ENCODE measurements around the gene CXorf66. TPM values are rescaled to one million over a fixed set of nuclear protein-coding genes. Genes with fewer than 3 reads are reported as not detected.
"Not testable (repeated sequence)": the region's sequence is repeated elsewhere in the genome, so short reads cannot be mapped to it uniquely, and the experiment has no call there.

The CXorf66 gene
- total RNA-seq = not detected in 2 replicates

DNA sequence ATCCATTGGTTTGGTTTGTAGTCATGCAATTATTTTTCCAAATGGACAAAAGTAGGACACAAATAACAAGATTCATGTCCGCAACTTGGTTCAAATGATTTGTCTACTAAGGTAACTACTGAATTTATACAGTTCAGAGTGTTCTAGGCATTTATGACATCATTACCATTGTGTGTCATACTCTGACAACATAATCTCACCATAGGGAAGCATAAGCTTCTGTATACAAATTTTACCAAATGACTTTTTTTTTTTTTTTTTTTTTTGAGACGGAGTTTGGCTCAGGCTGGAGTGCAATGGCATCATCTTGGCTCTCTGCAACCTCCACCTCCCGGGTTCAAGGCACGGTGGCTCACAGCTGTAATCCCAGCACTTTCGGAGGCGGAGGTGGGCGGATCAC is at the start of gene CXorf66:
Gene CXorf66, minus strand, starts transcription at position 101 of the 400 bp plus-strand sequence. Its CDS starts 25 bp downstream, at position 76.
- DNase-seq (ENCODE audit: extremely low read depth, low read depth, low spot score) = no peak

DNA sequence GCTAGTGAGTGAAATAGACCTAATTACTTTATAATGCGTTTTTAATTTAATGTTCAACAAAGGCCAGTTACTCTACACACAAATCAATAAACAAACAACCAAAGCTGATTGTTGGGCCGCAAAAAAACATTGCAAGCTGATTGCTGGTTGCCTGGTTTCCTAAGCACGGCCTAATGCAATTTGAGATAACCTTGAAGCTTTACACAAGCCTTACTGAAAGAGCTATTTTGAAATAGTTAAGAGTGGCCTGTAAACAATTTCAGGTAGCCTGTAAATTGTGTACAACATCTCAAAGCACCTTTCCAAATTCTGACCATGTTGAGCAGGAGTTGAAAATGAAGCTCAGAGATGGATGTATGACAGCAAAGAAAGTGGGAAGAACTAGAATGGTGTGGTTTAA is 17.5 kb upstream of the CXorf66 start:
- no peak for DNase-seq (ENCODE audit: extremely low read depth, low read depth, low spot score)

- DNase-seq (ENCODE audit: extremely low read depth, low read depth, low spot score) = no peak
These were observed 9.2 kb upstream of the CXorf66 start for GRCh38 chrX:139974471-139974870.

- no peak for DNase-seq (ENCODE audit: extremely low read depth, low read depth, low spot score)
These were observed 7.6 kb upstream of the CXorf66 start for GRCh38 chrX:139972629-139973624.

DNA sequence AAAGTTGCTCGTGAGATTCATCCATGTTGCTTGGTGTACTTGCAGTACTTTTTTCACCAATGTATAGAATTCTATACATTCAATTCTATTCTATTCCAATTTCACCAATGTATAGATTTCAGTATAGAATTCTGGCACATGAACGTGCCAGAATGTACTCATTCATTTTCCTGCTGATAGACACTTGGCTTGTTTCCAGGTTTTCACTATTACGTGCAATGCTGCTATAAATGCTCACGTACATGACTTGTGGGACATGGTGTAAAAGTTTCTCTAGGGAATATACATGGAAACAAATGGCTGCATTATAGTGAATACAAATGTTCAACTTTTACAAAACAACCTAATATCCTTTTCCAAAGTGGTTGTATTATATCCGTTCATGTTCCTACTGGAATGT is 6.8 kb upstream of the CXorf66 start:
- DNase-seq (ENCODE audit: extremely low read depth, low read depth, low spot score) = no peak

DNA sequence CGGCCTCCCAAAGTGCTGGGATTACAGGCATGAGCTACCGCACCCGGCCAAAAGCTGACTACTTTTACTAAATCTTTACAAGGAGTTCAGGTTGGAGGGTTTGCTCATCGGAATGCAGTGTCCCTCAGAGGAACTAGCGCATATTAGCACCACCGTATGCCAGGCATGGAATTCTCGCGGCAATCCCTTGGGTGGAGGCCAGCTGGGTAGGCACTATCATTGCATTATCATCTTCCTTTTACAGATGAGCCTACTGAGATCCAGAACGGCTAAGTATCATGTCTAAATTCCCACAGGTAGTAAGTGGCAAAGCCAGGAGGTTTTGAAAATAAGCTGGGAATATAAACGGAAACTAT is 6.1 kb upstream of the CXorf66 start:
- no peak for DNase-seq (ENCODE audit: extremely low read depth, low read depth, low spot score)

GRCh38 chrX:139969286-139969685 is 4.0 kb upstream of the CXorf66 start:
- DNase-seq (ENCODE audit: extremely low read depth, low read depth, low spot score) = no peak

- DNase-seq (ENCODE audit: extremely low read depth, low read depth, low spot score) = no peak
These were observed 2.4 kb upstream of the CXorf66 start for GRCh38 chrX:139967750-139968149.

DNA sequence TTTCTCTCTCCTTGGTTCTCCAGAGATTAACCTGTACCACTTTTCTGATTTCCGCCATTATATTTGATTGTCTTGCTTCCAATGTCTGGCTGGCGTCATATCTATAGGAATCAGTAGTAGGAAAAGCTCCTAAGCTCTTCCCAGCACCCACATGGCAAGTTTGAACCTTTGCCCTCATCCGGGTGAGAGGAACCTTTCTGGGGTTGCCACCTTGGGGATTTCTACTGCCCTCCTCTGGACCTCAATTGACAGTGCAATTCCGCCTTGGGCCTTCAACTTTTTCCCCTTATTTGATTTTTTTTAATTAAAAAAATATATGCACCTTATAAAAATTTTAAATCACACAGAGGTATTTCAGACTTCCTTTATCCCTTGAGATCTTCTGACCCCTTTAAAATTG is 2.0 kb upstream of the CXorf66 start:
- DNase-seq (ENCODE audit: extremely low read depth, low read depth, low spot score) = no peak

DNA sequence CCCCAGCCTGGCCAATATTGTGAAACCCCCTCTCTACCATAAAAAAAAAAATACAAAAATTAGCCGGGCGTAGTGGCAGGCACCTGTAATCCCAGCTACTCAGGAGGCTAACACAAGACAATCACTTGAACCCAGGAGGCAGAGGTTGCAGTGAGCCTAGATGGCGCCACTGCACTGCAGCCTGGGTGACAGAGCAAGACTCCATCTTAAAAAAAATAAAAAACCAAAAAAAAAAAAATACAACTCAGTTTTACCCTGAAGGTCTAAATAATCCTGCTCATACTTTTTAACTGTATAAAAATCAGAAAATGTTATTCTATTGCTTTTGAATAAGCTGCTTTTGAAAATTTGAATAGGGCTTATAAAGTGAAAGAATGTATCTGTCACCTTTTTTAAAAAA is 838 bp upstream of the CXorf66 start:
- not testable (repeated sequence) for DNase-seq (ENCODE audit: extremely low read depth, low read depth, low spot score)

- not testable (repeated sequence) for DNase-seq (ENCODE audit: extremely low read depth, low read depth, low spot score)
These were observed 4.2 kb downstream of the CXorf66 start for GRCh38 chrX:139961091-139961490.

GRCh38 chrX:139949703-139950102 is 15.6 kb downstream of the CXorf66 start:
- no peak for DNase-seq (ENCODE audit: extremely low read depth, low read depth, low spot score)

- no peak for DNase-seq (ENCODE audit: extremely low read depth, low read depth, low spot score)
These were observed 20.2 kb downstream of the CXorf66 start for GRCh38 chrX:139945075-139945474.

GRCh38 chrX:139936259-139936658 is 29.1 kb downstream of the CXorf66 start:
- DNase-seq (ENCODE audit: extremely low read depth, low read depth, low spot score) = no peak

GRCh38 chrX:139933904-139934303 is 31.4 kb downstream of the CXorf66 start:
- DNase-seq (ENCODE audit: extremely low read depth, low read depth, low spot score) = no peak

DNA sequence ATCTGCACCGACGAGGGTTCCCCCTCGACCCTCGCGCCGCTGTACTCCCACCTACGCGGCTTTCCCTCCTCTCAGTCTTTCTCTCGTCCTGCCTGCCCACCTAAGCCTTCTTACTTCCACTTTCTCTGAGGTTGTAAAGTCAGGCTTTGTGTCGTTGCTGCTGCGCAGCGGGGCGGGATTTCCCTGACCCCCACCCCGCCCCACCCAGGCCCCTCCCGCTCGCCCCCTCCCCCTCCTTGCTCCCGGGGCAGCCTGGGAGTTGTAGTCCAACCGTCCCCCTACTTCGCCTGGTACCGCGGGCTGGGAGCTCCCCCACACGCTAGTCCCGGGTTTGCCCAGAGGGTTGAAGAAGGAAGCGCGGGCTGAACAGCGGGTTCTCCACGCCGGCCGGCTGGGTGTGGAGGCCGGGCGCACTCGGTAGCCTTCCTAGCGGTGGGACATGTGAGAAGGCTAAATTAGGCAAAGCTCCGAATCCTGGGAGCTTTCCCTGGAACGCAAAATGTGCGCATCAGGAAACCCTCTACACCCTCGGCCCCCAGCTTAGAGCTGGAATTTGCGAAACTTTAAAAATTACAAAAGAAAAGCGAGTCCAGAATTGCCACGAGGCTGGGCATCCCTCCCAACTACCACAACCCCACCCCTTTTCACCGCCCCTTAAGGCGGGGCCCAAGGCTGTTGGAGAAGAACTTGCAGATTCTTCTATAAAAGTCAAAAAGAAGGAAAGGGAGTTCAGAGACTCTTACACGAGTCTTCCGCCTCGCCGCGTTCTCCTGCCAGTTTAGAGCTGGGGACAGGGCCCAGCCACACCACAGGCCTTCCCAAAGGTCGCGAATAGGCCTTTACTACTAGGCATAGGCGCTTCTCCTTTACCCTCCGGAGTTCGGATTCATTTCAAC is 32.2 kb downstream of the CXorf66 start, which contains the start of gene ATP11C:
Gene ATP11C, minus strand, starts transcription at position 153 of the 896 bp plus-strand sequence. CDS start 1,011 bp downstream, outside the sequence.
- DNase-seq (ENCODE audit: extremely low read depth, low read depth, low spot score) = no peak

DNA sequence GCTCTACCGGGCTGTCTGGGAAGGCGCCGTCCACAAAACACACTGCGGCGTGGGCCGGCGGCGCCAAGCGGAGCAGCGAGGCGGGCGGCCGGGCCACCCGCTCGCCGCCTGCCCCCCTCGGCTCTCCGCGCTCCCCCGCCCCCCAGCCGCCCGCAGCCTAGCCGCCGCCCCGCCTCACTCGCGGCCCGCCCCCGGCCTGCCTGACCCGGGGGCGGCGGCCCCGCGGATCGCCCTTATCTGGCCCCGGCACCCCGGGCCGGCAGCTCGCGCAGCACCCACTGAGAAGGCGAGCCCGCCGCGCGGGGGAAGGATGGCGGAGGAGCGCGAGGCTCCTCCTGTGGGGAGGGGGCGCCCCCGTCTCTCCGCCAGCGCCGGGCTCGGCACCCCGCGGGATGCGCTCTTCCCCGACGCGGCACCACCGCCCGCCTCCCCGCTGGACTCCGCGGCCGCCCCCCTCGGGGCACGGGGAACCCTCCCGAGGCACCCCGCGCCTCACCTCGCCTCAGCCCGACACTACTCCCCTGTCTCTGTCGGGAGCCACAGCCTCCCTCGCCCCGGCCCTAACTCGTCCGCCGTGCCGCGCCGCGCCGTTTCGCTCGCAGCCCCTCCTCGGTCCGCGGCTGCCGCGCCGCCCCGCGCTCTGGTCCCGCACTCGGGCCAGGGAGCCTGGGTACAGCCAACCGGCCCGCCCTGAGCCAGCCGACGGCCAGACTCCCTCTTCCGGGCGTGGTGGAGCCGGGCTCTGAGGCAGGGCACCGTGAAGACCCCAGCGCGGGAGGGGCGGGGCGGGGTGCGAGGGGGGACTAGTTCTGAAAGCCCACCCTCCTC is 33.0 kb downstream of the CXorf66 start:
- no peak for DNase-seq (ENCODE audit: extremely low read depth, low read depth, low spot score)

- DNase-seq (ENCODE audit: extremely low read depth, low read depth, low spot score) = no peak
These were observed 33.7 kb downstream of the CXorf66 start for GRCh38 chrX:139931646-139932072.

DNA sequence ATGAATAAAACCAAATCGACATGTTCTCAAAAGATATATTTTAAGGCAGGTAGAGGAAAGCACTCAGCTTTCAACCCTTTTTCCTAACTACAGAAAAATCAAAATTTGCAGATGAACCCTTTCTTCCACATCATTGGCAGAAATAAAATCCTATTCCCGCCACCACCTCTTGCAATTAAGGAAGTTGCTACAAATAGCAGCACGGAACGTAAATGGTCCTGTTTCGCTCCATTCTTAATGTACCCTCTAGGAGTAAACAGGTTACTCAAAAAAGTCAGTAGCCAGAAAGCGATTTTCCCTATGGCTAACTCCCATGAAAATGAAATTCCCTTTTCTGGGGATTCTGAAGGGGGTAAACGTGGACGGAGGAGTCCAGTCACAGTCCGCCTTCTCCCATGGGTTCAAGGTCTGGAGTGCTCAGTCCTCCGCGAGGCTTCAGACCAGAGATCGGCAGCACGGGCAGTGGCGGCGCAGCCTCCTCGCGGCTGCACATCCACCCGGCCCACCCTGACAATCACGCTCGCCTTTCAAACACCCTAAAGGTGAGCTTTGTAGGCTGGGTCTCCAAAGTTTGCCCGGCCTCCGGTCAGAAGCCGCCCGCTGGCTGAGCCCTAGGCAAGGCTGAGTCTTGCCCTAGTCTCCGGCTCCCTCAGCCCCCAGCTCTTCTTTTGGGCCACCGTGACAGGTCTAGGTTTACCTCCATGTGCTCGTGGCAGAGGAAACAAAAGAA is 34.2 kb downstream of the CXorf66 start:
- no peak for DNase-seq (ENCODE audit: extremely low read depth, low read depth, low spot score)

DNA sequence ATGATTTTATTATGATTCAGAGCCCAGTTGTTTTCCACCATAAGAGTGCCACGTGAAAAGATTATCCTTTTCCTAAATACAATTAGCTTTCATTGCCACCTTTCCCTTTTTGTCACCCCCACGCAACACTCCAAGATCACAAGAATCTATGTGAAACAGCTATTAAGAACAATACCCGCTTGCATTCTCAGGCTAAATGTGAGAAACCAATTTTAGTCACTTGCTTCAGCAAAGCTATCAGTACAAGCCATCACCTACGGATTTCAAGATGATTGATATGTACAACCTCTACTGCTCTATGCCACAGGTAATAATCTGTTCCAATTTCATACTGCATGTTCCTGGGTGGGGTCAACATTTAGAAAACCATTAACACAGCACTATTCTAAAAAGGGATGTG is 34.9 kb downstream of the CXorf66 start:
- no peak for DNase-seq (ENCODE audit: extremely low read depth, low read depth, low spot score)

All from glomerular endothelial cell (primary cell).